A172 (cell line): ENCODE measurements around the gene ABCC11. TPM values are rescaled to one million over a fixed set of nuclear protein-coding genes. Genes with fewer than 3 reads are reported as not detected.
"Not testable (repeated sequence)": the region's sequence is repeated elsewhere in the genome, so short reads cannot be mapped to it uniquely, and the experiment has no call there.

Experiments used
- DNase-seq: peaks from one replicate; pipeline ENCODE4 v3.0.0-alpha.2; 2015; ENCODE audit warnings: low spot score
- total RNA-seq: library from RNA; depleted of rRNA; stranded (reverse); fragments of >200 nt; shearing (Covaris generic); gene quantifications from 2 replicates; pipeline ENCODE4 v1.2.3, GENCODE V29; 2014

Gene ABCC11
- total RNA-seq, 1 experiment from 2014 or later: not detected

- DNase-seq: no peak
Observed at GRCh38 chr16:48246066-48246465, 1.3 kb downstream of the ABCC11 start.

DNA sequence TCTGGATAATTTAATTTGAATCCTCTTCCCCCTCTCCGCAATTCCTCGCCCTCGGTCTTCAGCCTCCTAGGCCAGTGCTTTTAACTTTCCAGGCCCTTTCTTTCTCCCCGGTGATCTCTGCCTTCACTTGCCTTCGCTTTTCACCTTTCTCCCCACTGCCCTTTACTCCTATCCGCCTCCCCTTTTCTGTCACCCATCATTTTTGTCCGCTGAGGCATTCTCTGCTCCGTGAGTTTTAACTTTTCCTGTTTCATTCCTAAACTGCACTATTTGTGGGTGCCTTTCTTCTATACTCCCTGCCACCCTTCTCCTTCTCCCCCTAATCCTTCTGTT lies 2.5 kb downstream of the ABCC11 start:
- DNase-seq: no peak

DNA sequence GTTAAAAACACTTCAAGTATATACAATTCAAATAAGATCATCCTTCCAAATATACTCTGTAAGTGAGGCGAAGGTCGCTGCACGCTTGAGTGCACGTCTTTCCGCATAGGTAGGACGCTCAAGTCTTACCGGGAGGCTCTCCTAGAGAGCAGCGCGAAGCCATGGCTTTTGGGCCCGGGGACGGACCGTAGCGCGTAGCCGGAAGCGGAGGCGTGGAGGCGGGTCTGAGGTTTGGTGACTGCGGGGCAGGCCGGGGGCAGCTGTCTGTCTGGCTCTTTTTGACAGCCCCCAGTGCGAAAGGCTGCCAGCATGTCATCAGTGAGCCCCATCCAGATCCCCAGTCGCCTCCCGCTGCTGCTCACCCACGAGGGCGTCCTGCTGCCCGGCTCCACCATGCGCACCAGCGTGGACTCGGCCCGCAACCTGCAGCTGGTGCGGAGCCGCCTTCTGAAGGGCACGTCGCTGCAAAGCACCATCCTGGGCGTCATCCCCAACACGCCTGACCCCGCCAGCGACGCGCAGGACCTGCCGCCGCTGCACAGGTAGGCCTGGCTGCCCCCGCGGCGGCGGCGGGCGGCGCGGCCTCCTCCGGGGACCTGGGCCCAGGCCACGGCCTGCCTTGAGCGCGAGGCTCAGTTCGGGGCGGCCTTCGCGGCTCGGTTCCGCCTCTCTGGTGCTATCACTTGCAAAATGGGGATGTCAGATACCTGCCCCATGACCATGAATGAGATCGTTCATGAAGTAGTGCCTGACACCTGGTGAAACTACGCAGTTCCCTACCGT lies 3.1 kb downstream of the ABCC11 start, which contains the start of gene LONP2:
Gene LONP2, plus strand, starts transcription at position 221 of the 783 bp plus-strand sequence. Its CDS starts 89 bp downstream, at position 310.
- peak; percentile 79 for DNase-seq

DNA sequence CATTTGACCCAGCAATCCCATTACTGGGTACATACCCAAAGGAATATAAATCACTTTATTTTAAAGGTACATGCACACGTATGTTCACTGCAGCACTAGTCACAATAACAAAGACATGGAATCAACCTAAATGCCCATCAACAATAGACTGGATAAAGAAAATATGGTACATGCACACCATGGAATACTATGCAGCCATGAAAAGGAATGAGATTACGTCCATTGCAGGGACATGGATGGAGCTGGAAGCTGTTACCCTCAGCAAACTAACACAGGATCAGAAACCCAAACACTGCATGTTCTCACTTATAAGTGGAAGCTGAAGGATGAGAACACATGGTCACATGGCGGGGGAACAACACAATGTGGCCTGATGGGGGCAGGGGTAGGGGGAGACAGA lies 7.2 kb downstream of the ABCC11 start:
- not testable (repeated sequence) for DNase-seq

DNA sequence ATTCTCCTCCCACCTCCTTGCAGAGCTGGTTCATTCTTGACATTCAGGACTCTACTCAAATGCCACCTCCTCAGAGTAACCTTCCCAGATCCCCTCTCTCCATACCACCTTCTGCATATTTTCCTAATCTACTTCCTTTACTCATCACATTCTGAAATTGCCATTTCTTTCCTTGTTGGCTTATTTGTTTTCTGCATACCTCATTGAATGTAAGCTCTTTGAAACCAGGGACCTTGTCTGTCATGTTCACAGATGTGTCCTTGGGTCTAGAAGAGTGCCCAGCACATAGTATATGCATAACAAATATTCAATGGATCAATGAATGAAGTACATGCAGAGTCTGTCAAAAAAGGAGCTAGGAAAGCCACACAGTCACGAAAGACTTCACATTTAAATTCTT lies 11.1 kb downstream of the ABCC11 start:
- no peak for DNase-seq

GRCh38 chr16:48235556-48236136 lies 11.7 kb downstream of the ABCC11 start:
- no peak for DNase-seq

- no peak for DNase-seq
Observed at GRCh38 chr16:48235058-48235555, 12.2 kb downstream of the ABCC11 start.

DNA sequence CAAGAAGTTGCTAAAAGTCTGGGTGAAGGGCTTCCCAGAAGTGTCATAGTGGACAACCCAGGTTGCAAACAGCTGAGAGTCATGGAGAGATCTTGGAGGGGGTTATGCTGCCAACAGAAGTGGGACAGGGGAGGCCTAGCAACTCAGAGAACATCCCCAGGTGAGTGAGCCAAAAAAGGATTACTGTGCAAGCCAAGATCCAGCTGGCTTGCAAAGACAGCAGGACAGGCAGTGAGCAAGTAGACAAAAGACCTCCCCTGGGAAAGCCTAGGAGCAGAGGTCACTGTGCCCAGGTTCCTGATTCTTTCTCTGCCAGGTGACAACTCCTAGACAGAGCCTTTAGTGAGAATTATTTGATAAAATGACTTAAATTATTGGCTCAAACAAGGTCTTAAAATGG lies 12.7 kb downstream of the ABCC11 start:
- no peak for DNase-seq

- DNase-seq: no peak
Observed at GRCh38 chr16:48232493-48233040, 14.8 kb downstream of the ABCC11 start.

DNA sequence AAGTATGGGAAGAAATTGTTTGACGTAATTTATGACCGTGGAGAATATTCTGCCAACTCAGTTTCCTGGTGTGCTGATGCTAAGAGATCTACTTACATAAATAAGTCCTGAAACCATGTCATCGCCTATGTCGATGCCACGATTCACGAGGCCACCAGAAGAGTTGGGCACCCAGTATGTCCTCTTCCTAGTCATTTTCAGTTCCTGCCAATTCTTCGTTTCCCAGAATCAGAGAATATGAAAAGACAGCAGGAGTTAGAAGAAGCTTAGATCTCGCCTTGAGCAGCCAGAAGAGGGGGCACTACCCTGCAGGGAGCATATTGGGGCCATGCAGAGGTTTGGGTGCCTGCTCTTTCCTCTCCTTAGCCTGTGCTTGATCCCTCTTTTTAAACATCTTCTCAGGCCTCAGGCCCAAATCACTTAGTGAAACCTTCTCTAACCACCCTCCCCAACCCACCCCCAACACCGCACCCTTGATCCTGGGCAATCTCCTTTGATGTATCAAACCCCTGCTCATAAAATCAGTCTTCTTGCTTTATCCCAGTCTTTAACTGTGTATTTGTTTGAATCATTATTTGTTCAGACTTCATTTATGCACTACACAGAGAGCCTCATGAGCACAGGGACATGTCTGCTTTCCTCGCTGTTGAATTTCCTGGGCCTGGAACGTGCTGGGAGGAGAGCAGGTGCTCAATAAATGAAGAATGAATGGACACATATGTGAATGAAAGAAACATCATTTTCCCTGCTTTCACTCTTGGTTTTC lies 15.4 kb downstream of the ABCC11 start:
- peak; percentile 47 for DNase-seq

GRCh38 chr16:48225456-48225855 lies 21.9 kb downstream of the ABCC11 start:
- DNase-seq: peak; percentile 62

DNA sequence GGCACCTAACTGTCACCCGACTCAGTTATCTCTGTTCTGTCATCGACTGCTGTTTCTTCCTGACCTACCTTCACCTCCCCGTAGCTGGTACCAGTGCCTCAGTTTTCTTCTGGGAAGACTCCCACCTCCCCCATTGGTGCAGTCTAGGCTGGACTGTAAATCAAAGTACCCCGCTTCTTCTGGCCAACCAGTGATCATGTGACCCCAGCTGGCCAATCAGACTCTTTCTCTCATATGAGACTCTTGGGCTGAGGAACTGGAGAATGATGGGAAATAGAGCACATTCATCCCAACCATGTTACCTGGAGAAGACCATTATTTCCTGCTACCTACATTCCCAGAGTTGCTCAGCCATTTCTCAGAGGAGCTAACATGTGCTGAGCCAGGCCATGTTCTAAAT lies 23.8 kb downstream of the ABCC11 start:
- DNase-seq: no peak

GRCh38 chr16:48220891-48221290 lies 26.4 kb downstream of the ABCC11 start:
- no peak for DNase-seq

DNA sequence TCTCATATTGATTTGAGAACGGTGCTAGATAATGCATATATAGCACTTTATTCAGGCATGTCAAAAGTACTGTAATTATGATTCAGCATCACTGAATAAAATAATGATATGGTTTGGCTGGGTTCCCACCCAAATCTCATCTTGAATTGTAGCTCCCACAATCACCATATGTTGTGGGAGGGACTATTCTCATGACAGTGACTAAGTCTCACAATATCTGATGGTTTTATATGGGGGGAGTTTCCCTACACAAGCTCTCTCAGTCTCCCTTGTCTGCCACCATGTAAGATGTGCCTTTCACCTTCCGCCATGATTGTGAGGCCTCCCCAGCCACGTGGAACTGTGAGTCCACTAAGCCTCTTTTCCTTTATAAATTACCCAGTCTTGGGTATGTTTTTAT lies 28.9 kb downstream of the ABCC11 start:
- DNase-seq: no peak

GRCh38 chr16:48217708-48218107 lies 29.6 kb downstream of the ABCC11 start:
- no peak for DNase-seq

DNA sequence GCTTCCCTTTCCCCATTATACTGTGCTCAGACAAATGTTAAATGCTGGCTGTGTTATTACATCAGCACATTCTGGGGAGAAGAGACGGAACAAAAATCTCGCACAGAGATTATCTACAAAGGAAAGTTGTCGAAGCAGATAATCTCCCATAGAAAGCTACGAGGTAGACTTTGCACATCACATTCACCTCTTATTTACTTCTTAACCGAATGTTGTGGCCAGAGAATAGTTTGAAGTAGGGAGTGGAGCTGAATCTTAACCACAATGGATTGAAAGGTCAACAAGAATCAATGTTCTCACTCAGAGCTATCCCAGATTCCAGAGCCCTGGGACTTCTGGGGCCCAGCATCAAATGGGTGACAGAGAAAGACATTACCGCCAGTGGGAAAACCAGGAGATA lies 31.6 kb downstream of the ABCC11 start:
- DNase-seq: no peak

- DNase-seq: no peak
Observed at GRCh38 chr16:48212033-48212432, 35.3 kb downstream of the ABCC11 start.

DNA sequence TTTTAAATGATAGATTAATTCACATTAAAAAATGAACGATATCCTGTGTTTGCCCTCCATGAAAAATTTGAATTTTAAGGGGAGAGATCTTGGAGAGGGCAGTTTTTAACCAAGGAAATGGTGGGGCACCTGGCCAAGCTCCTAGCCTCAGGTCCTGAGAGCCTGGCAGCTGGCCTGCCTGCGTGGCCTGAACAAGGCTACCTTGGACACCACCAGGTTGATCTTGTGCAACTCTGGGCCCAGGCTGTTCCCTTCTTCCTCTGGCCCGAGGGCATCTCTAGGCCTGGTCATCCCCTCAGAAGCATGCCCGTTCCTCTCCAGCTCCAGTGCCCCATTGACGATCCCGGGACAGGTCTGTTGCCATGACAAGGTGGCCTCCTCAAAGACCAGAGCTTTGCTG lies 36.6 kb downstream of the ABCC11 start:
- no peak for DNase-seq

GRCh38 chr16:48206594-48207242 lies 40.6 kb downstream of the ABCC11 start:
- no peak for DNase-seq

GRCh38 chr16:48204825-48205151 lies 42.6 kb downstream of the ABCC11 start:
- no peak for DNase-seq

DNA sequence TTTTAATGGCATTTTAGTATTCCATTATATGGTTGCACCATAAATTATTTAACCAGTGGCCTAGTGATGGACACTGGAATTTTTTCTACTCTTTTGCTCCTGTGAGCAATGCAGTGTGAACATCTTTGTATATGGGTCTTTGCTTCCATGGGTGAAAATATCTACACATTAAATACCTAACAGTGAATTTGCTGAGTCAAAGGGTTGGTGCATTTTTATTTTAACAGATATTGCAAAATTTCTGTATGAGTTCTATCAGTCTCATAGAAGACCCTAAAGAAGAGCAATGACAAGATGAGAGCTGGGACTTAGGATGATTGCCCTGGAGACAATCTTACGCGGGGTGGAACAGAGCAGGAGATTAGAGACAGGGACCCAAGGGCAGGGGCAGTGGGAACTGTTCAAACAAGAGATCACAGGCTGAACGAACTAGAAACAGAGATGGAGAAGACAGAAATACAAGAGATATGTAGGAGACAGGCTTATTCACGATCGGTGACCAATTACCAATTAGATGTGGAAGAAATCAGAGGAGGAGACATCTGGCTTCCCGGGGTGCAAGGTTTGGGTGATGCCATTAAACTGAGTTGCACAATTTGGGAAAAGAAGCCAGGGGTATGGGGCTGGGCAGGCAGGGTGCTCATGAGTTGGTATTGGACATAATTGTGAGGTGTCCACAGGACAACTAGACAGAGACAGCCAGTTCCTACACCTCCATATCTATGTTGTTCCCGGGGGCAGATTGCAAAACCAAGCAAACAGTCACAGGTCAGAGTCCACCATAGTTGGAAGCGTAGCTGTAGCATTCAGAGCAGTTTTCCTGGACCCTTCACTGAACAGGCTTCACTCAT lies 43.1 kb downstream of the ABCC11 start:
- no peak for DNase-seq
